ENCODE results near the gene RTTN. TPM values are rescaled to one million over a fixed set of nuclear protein-coding genes. Genes with fewer than 3 reads are reported as not detected.

RTTN gene
- total RNA-seq, 4 donors from 2014 or later = 10.8 to 58.1 (median 22.4) TPM

DNA sequence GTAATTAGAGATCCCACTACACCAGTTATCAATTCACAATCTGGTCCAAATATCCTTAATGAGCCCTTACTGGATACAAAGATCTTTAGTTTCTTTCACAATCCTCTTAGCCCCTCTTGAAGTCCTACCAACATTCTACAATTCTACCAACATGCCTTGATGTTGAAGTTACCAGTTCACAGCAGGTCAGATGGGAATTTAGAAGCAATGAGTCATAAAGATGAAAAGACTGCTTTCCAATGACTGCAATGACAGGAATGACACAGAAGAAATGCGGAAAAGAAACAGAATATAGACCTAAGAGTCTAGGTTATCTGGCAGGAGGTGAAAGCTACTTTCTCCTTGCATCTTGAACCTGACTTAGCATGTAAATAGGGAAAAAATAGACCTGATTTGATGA, 24.5 kb downstream of the RTTN start:
- DNase-seq = no peak
- no peak overlapping the region for H3K27ac ChIP-seq
- H3K4me1 ChIP-seq = no peaks in the 10 kb centered on the region
- no peaks in the 10 kb centered on the region for H3K27me3 ChIP-seq
- TF ChIP-seq, protein P1, sequence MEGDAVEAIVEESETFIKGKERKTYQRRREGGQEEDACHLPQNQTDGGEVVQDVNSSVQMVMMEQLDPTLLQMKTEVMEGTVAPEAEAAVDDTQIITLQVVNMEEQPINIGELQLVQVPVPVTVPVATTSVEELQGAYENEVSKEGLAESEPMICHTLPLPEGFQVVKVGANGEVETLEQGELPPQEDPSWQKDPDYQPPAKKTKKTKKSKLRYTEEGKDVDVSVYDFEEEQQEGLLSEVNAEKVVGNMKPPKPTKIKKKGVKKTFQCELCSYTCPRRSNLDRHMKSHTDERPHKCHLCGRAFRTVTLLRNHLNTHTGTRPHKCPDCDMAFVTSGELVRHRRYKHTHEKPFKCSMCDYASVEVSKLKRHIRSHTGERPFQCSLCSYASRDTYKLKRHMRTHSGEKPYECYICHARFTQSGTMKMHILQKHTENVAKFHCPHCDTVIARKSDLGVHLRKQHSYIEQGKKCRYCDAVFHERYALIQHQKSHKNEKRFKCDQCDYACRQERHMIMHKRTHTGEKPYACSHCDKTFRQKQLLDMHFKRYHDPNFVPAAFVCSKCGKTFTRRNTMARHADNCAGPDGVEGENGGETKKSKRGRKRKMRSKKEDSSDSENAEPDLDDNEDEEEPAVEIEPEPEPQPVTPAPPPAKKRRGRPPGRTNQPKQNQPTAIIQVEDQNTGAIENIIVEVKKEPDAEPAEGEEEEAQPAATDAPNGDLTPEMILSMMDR (IDR thresholded peaks at IDR 0.05) = no peak
- no peak for TF ChIP-seq POLR2A (IDR thresholded peaks at IDR 0.05)
- H3K9me3 ChIP-seq = no peaks in the 10 kb centered on the region
- intact Hi-C loops (cut with DNase I; ENCODE audit: low total_unique reads) = no loop called here
- peaks cover 0 to 2% of the 10 kb centered on the region in 2 donors for H3K36me3 ChIP-seq
- no peak overlapping the region for H3K4me3 ChIP-seq

DNA sequence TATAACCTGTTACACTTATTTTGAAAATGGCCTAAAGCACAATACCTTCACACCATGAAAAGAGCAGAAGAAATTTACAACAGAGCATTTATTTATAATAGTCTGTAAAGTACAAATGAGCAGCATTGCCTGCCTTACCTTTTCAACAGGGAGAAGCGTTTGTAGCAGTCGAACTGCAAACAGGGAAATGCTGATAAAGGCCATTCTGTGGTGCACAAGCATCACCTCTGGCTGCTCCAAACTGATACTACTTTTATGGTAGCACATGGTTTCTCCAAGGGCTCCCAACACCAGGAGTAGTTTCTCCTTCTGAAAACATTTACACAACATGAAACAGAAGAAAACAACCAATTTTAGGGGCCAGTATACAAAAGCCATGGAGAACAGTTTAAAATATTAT, 28.9 kb downstream of the RTTN start:
- DNase-seq = no peak
- Histone ChIP-seq H3K4me1 (no peaks in the 10 kb centered on the region), H3K4me3 (no peak overlapping the region), H3K9me3 (no peaks in the 10 kb centered on the region), H3K36me3 (peaks cover 0 to 2% of the 10 kb centered on the region in 2 donors), H3K27ac (no peak overlapping the region), H3K27me3 (no peaks in the 10 kb centered on the region)
- intact Hi-C loops (cut with DNase I; ENCODE audit: low total_unique reads) = no loop called here
- TF ChIP-seq, protein P1 (IDR thresholded peaks at IDR 0.05) = no peak
- TF ChIP-seq POLR2A (IDR thresholded peaks at IDR 0.05) = no peak

DNA sequence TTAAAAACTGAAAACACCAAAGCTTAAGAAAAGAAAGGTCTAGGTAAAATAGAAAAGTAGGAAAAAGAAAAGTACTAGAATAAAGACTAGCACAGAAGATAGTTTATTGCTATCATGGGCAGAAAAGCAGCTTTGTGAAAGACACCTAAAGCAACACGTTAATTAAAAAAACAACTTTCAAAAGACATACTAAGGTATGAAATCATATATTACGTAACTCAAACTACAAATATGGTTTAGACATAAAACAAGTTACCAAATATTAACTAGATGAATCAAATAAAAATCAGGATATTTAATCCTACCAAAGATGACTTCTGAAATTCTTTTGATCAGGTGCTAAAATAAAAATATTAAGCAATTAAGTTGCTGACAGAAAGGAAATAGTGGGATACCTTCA, 30.3 kb downstream of the RTTN start:
- Histone ChIP-seq H3K4me1 (no peaks in the 10 kb centered on the region), H3K9me3 (no peaks in the 10 kb centered on the region), H3K27ac (no peak overlapping the region), H3K36me3 (peaks cover 0 to 2% of the 10 kb centered on the region in 2 donors), H3K27me3 (no peaks in the 10 kb centered on the region), H3K4me3 (no peak overlapping the region)
- no peak for DNase-seq
- TF ChIP-seq POLR2A (IDR thresholded peaks at IDR 0.05) = no peak
- TF ChIP-seq, protein P1 (IDR thresholded peaks at IDR 0.05) = no peak
- intact Hi-C loops (cut with DNase I; ENCODE audit: low total_unique reads) = no loop called here

DNA sequence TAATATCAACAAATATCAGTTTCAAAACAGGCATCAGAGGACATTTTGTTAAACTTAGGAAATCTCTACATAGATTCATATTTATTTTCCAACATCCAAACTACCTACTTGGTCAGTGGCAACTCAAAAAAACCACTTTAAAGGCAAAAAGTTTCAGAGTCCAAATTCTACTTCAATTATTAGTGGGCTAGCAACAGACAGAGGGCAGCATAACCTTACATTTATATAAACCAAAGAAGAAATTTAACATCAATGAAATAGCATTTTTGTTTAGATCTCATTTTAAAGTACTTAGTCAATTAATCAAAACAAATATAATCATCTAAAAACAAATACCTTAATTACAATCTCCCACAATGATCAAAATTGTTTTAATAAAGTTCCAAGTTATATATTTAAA, 33.3 kb downstream of the RTTN start:
- intact Hi-C loops (cut with DNase I; ENCODE audit: low total_unique reads) = no loop called here

DNA sequence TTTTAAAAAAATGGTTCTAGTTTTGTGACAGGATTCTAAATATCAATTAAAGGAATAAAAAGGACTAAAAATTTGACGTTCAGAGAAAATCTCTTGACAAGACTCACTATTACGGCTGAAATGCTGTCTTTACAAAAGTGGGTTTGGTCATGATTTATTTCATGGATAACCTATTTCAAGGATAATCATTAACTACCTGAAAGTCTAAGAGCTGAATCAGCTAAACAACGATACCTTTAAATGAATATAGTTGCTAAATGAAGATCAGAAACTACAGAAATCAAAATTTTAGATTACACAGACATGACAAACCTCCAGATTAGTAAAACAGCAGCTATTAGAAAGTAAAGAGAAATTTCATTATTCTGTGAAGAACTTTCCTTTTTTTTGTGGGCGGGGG, 35.7 kb downstream of the RTTN start:
- Histone ChIP-seq H3K9me3 (no peaks in the 10 kb centered on the region), H3K4me1 (no peaks in the 10 kb centered on the region), H3K4me3 (no peak overlapping the region), H3K27ac (no peak overlapping the region), H3K27me3 (no peaks in the 10 kb centered on the region), H3K36me3 (no peaks in the 10 kb centered on the region)
- DNase-seq = no peak
- TF ChIP-seq POLR2A (IDR thresholded peaks at IDR 0.05) = no peak
- TF ChIP-seq, protein P1 (IDR thresholded peaks at IDR 0.05) = no peak
- intact Hi-C loops (cut with DNase I; ENCODE audit: low total_unique reads) = no loop called here

More for the DNA sequence above, 33.3 kb downstream of the RTTN start:
- Histone ChIP-seq H3K27me3 (no peaks in the 10 kb centered on the region), H3K27ac (no peak overlapping the region), H3K4me3 (no peak overlapping the region), H3K36me3 (peaks cover 0 to 2% of the 10 kb centered on the region in 2 donors), H3K9me3 (no peaks in the 10 kb centered on the region), H3K4me1 (no peaks in the 10 kb centered on the region)
- DNase-seq = no peak
- TF ChIP-seq, protein P1 (IDR thresholded peaks at IDR 0.05) = no peak
- TF ChIP-seq POLR2A (IDR thresholded peaks at IDR 0.05) = no peak

Measured in uterus (tissue), 4 donors.